GM23338 (cell line): ENCODE data around the gene AKAP1. TPM values are rescaled to one million over a fixed set of nuclear protein-coding genes. Genes with fewer than 3 reads are reported as not detected.

Experiments used
- ATAC-seq: fragments of 200-7000 bp; cut with Tn5 transposase; 3 replicates; pipeline ENCODE4 v1.9.1; 2020
- DNase-seq: peaks from one replicate; pipeline ENCODE4 v3.0.0-alpha.2; 2015; ENCODE audit warnings: low spot score
- H2AFZ ChIP-seq: fragments of 200-600 bp; sonication (generic); 2 replicates; pipeline ENCODE4 v1.8.0; 2016; ENCODE audit warnings: antibody characterized with exemption, mild to moderate bottlenecking, moderate library complexity
- H3F3A ChIP-seq: fragments of 200-600 bp; sonication (generic); replicated peaks from 2 replicates; pipeline ENCODE4 v1.8.0; 2017; ENCODE audit warnings: antibody characterized with exemption, mixed run types, low read depth
- H3K27ac ChIP-seq: fragments of 200-600 bp; sonication (generic); 2 replicates; pipeline ENCODE4 v1.6.1; 2016; ENCODE audit warnings: low read depth
- H3K27me3 ChIP-seq: fragments of 200-600 bp; sonication (generic); 2 replicates; pipeline ENCODE4 v1.8.0; 2016; ENCODE audit warnings: mild to moderate bottlenecking, mixed run types, moderate library complexity; ENCODE audit not compliant: insufficient read depth
- H3K36me3 ChIP-seq: fragments of 200-600 bp; sonication (generic); 2 replicates; pipeline ENCODE4 v1.8.0; 2016; ENCODE audit warnings: mild to moderate bottlenecking; ENCODE audit not compliant: insufficient read depth
- H3K4me1 ChIP-seq: fragments of 200-600 bp; sonication (generic); 2 replicates; pipeline ENCODE4 v1.8.0; 2016; ENCODE audit warnings: mild to moderate bottlenecking, moderate library complexity; ENCODE audit not compliant: insufficient read depth
- H3K4me2 ChIP-seq: fragments of 200-600 bp; sonication (generic); 2 replicates; pipeline ENCODE4 v1.7.1; 2017; ENCODE audit warnings: mixed run types
- H3K4me3 ChIP-seq: fragments of 200-600 bp; sonication (generic); 2 replicates; pipeline ENCODE4 v1.6.1; 2016; ENCODE audit warnings: mixed run types
- H3K79me2 ChIP-seq: fragments of 200-600 bp; sonication (generic); replicated peaks from 2 replicates; pipeline ENCODE4 v1.8.0; 2017; ENCODE audit warnings: mild to moderate bottlenecking; ENCODE audit not compliant: insufficient read depth
- H3K9me2 ChIP-seq: fragments of 200-600 bp; sonication (generic); 2 replicates; pipeline ENCODE4 v1.8.0; 2017; ENCODE audit not compliant: insufficient read depth
- H4K20me1 ChIP-seq: fragments of 200-600 bp; sonication (generic); replicated peaks from 2 replicates; pipeline ENCODE4 v1.8.0; 2017; ENCODE audit warnings: mild to moderate bottlenecking; ENCODE audit not compliant: insufficient read depth
- H3K27ac Mint-ChIP-seq: 2 replicates; pipeline ENCODE4 v1.8.0; 2020; ENCODE audit warnings: inconsistent platforms, mild to moderate bottlenecking, moderate library complexity, mixed read lengths
- H3K27me3 Mint-ChIP-seq: 3 replicates; pipeline ENCODE4 v1.8.0; 2022; ENCODE audit warnings: low read depth, mild to moderate bottlenecking, moderate library complexity, mixed read lengths, inconsistent platforms; ENCODE audit not compliant: insufficient read depth, poor library complexity
- H3K36me3 Mint-ChIP-seq: 3 replicates; pipeline ENCODE4 v1.8.0; 2021; ENCODE audit warnings: low read depth, mild to moderate bottlenecking, inconsistent platforms, moderate library complexity, mixed read lengths
- H3K4me1 Mint-ChIP-seq: 3 replicates; pipeline ENCODE4 v1.8.0; 2020; ENCODE audit warnings: mild to moderate bottlenecking, inconsistent platforms, mixed read lengths
- H3K4me3 Mint-ChIP-seq: 3 replicates; pipeline ENCODE4 v1.8.0; 2021; ENCODE audit warnings: moderate library complexity, mild to moderate bottlenecking, inconsistent platforms, mixed read lengths
- H3K9me3 Mint-ChIP-seq: 3 replicates; pipeline ENCODE4 v1.8.0; 2020; ENCODE audit warnings: moderate library complexity, mild to moderate bottlenecking, inconsistent platforms, mixed read lengths
- CREB1 ChIP-seq: fragments of 250-450 bp; sonication (Bioruptor Pico); IDR thresholded peaks from 2 replicates; pipeline ENCODE4 v1.5.0; 2020; ENCODE audit warnings: low read depth, mild to moderate bottlenecking, moderate library complexity
- CTCF ChIP-seq, 2 experiments: fragments of 200-600 bp in 1 of 2; sonication (generic) in 1 of 2; conservative IDR thresholded peaks; 2 replicates each; pipeline versions ENCODE4 v1.5.1 to v1.6.1; 2016 to 2017; ENCODE audit warnings: antibody characterized with exemption in 2 of 2, low read depth in 2 of 2, mild to moderate bottlenecking in 2 of 2, moderate library complexity in 1 of 2
- ETS1 ChIP-seq: IDR thresholded peaks from 2 replicates; pipeline ENCODE4 v1.6.1; 2016; ENCODE audit warnings: antibody characterized with exemption
- EZH2 ChIP-seq: fragments of 200-600 bp; sonication (generic); IDR thresholded peaks from one replicate; pipeline ENCODE4 v1.8.0; 2017; ENCODE audit warnings: antibody characterized with exemption, mild to moderate bottlenecking, low read depth; ENCODE audit not compliant: unreplicated experiment
- EZH2phosphoT487 ChIP-seq: fragments of 200-600 bp; sonication (generic); IDR thresholded peaks from one replicate; pipeline ENCODE4 v1.8.1; 2018; ENCODE audit warnings: antibody characterized with exemption; ENCODE audit not compliant: unreplicated experiment
- JUNB ChIP-seq: IDR thresholded peaks from one replicate; pipeline ENCODE4 v1.6.1; 2016; ENCODE audit warnings: antibody characterized with exemption; ENCODE audit not compliant: unreplicated experiment
- NANOG ChIP-seq: IDR thresholded peaks from 2 replicates; pipeline ENCODE4 v1.6.1; 2016; ENCODE audit warnings: antibody characterized with exemption, borderline replicate concordance
- POLR2AphosphoS5 ChIP-seq: IDR thresholded peaks from 2 replicates; pipeline ENCODE4 v1.6.1; 2016; ENCODE audit warnings: antibody characterized with exemption, low read depth
- REST ChIP-seq: IDR thresholded peaks from one replicate; pipeline ENCODE4 v1.6.1; 2018; ENCODE audit warnings: antibody characterized with exemption; ENCODE audit not compliant: unreplicated experiment
- STAT1 ChIP-seq: IDR thresholded peaks from one replicate; pipeline ENCODE4 v1.6.1; 2016; ENCODE audit warnings: antibody characterized with exemption; ENCODE audit not compliant: unreplicated experiment
- ZNF114 ChIP-seq: fragments of 250-450 bp; sonication (Bioruptor Pico); IDR thresholded peaks from 2 replicates; pipeline ENCODE4 v1.5.0; 2020; ENCODE audit warnings: mild to moderate bottlenecking, moderate library complexity
- ZNF331 ChIP-seq: fragments of 250-450 bp; sonication (Bioruptor Pico); IDR thresholded peaks from 2 replicates; pipeline ENCODE4 v1.5.0; 2020; ENCODE audit warnings: low read depth, mild to moderate bottlenecking, moderate library complexity
- polyA plus RNA-seq: library from polyadenylated mRNA; unstranded; fragments of >200 nt; fragmentation: Nextera tagmentation; extraction: Ambion mirVana; gene quantifications from 2 replicates; pipeline ENCODE4 v1.2.1, GENCODE V29; 2016
- total RNA-seq: library from RNA; depleted of rRNA; stranded (reverse); fragments of >200 nt; shearing (Covaris generic); gene quantifications from 2 replicates; pipeline ENCODE4 v1.2.3, GENCODE V29; 2014

The AKAP1 gene
- total and polyA plus RNA-seq, 2 experiments from 2014 or later, result 19.6 to 45.9 TPM

GRCh38 chr17:57104461-57105175 lies 19.6 kb downstream of the AKAP1 start (continued):
- TF ChIP-seq REST, result no peak

- Histone ChIP-seq H3F3A (no peaks in the 10 kb centered on the region), H3K9me2 (no peaks in the 10 kb centered on the region), H3K36me3 (peaks cover 4% of the 10 kb centered on the region), H3K4me3 (no peak overlapping the region), H3K79me2 (peaks cover 55% of the 10 kb centered on the region), H3K4me2 (no peak overlapping the region), H3K4me1 (peaks cover 14% of the 10 kb centered on the region), H4K20me1 (peaks cover under 1% of the 10 kb centered on the region; the same call in 1 of the 2 replicates), H3K27ac (no peak overlapping the region), H3K27me3 (no peaks in the 10 kb centered on the region), H2AFZ (no peak overlapping the region)
- H3K36me3 Mint-ChIP-seq, result peaks cover 22% of the 10 kb centered on the region
- H3K4me1 Mint-ChIP-seq, result peaks cover 44% of the 10 kb centered on the region
- TF ChIP-seq EZH2 (no peak), POLR2AphosphoS5 (no peak), ZNF114 (CRISPR knock-in tag) (no peak), REST (no peak), EZH2phosphoT487 (no peak), JUNB (no peak), STAT1 (no peak), CTCF (conservative IDR thresholded peaks at IDR 0.05; ENCODE audit: low read depth in 2 of 2) (no peak), NANOG (no peak), ETS1 (no peak), ZNF331 (no peak), CREB1 (CRISPR knock-in tag) (no peak)
- no peak overlapping the region for H3K4me3 Mint-ChIP-seq
- no peak overlapping the region for H3K27ac Mint-ChIP-seq
- ATAC-seq (no peak), DNase-seq (no peak)
- no peaks in the 10 kb centered on the region; the same call in 2 of the 3 replicates for H3K9me3 Mint-ChIP-seq
- peaks cover 13% of the 10 kb centered on the region for H3K27me3 Mint-ChIP-seq
These were observed 20.5 kb downstream of the AKAP1 start for GRCh38 chr17:57105591-57105990.
